Activated CD4-positive, alpha-beta T cell treated with anti-CD3 and anti-CD28 coated beads, Interleukin-2, amount 10 ng/mL, durations not matched to agents 7 days and 5 days (primary cell): ENCODE data around the gene C6. TPM values are rescaled to one million over a fixed set of nuclear protein-coding genes. Genes with fewer than 3 reads are reported as not detected.
"Not testable (repeated sequence)": the region's sequence is repeated elsewhere in the genome, so short reads cannot be mapped to it uniquely, and the experiment has no call there.

ENCODE experiments used
- CTCF ChIA-PET: fragments of 350-600 bp; sonication (Branson Sonifier 250); formaldehyde crosslinking; loops from one replicate; lab custom pipeline; 2021; ENCODE audit warnings: antibody characterized with exemption; lab: Charles Lee
- POLR2A ChIA-PET: fragments of 350-600 bp; sonication (Branson Sonifier 250); formaldehyde crosslinking; loops from one replicate; lab custom pipeline; 2021; ENCODE audit warnings: antibody characterized with exemption; lab: Charles Lee
- DNase-seq: peaks from one replicate; pipeline ENCODE4 v3.0.0-alpha.2; 2020
- H3K27ac Mint-ChIP-seq: one replicate; pipeline ENCODE4 v1.8.0; 2021; ENCODE audit warnings: mild to moderate bottlenecking, moderate library complexity, mixed read lengths
- H3K27me3 Mint-ChIP-seq: one replicate; pipeline ENCODE4 v1.8.0; 2021; ENCODE audit warnings: mixed read lengths
- H3K36me3 Mint-ChIP-seq: one replicate; pipeline ENCODE4 v1.8.0; 2021; ENCODE audit warnings: low read depth, mixed read lengths
- H3K4me1 Mint-ChIP-seq: one replicate; pipeline ENCODE4 v1.8.0; 2021; ENCODE audit warnings: mixed read lengths
- H3K4me3 Mint-ChIP-seq: one replicate; pipeline ENCODE4 v1.8.0; 2021; ENCODE audit warnings: mild to moderate bottlenecking, moderate library complexity, mixed read lengths
- H3K9me3 Mint-ChIP-seq: one replicate; pipeline ENCODE4 v1.8.0; 2021; ENCODE audit warnings: mixed read lengths
- total RNA-seq, 2 experiments: library from RNA; stranded (reverse); gene quantifications; one replicate each; pipeline ENCODE4 v1.2.3, GENCODE V29; 2021

C6 gene
- total RNA-seq, 2 experiments from 2014 or later = not detected

DNA sequence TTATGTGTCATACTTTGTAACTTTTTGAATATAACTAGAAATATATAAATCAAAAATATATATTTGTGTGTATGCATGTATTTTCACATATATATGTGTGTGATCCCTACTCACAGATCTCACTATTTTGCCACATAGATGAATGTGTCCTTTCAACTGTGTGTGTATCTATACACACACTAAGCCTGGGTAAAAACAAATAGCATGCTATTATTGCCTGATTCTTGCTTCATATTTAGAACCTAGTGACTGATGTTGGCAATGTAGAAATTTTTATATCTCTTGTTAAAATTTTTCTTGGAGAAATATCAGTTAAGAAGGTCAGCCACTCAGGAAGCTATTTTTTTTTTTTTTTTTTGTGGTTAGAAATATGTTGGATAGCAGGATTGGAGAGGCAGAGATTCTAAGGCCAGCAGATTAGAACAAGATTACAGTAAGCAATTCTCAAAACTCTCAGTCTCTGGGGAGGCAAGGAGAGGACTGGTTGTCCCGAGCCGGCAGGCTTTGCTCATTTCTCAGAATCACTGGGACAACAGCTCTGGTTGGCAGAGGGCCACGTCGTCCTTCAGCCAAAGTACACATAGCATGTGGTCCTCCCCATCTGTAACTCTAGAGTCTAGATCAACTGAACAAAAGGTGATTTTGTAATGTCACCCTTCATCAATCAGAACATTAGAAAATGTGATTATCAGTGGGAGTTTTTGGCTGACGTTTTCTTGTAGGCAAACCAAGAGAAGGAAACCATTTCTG is 19.7 kb downstream of the C6 start:
- H3K27me3 Mint-ChIP-seq = no peaks in the 10 kb centered on the region
- no peaks in the 10 kb centered on the region for H3K4me1 Mint-ChIP-seq
- no peaks in the 10 kb centered on the region for H3K9me3 Mint-ChIP-seq
- ChIA-PET POLR2A (no interaction called here), CTCF (interaction anchor here (0.6 kb wide), 1 partner anchor 115 kb away, joined by 4 read pairs; no protein-coding TSS in a partner anchor)
- no peak overlapping the region for H3K27ac Mint-ChIP-seq
- H3K36me3 Mint-ChIP-seq = no peaks in the 10 kb centered on the region
- H3K4me3 Mint-ChIP-seq = no peak overlapping the region
- no peak for DNase-seq

GRCh38 chr5:41191249-41191648 is 22.1 kb downstream of the C6 start:
- no peaks in the 10 kb centered on the region for H3K4me1 Mint-ChIP-seq
- ChIA-PET CTCF (no interaction called here), POLR2A (no interaction called here)
- H3K27ac Mint-ChIP-seq = no peak overlapping the region
- H3K27me3 Mint-ChIP-seq = no peaks in the 10 kb centered on the region
- no peaks in the 10 kb centered on the region for H3K9me3 Mint-ChIP-seq
- no peaks in the 10 kb centered on the region for H3K36me3 Mint-ChIP-seq
- no peak for DNase-seq
- no peak overlapping the region for H3K4me3 Mint-ChIP-seq

GRCh38 chr5:41186143-41186542 is 27.2 kb downstream of the C6 start:
- no peak for DNase-seq
- H3K4me3 Mint-ChIP-seq = no peak overlapping the region
- no peaks in the 10 kb centered on the region for H3K27me3 Mint-ChIP-seq
- no peak overlapping the region for H3K27ac Mint-ChIP-seq
- no peaks in the 10 kb centered on the region for H3K9me3 Mint-ChIP-seq
- no peaks in the 10 kb centered on the region for H3K36me3 Mint-ChIP-seq
- no peaks in the 10 kb centered on the region for H3K4me1 Mint-ChIP-seq
- ChIA-PET POLR2A (no interaction called here), CTCF (no interaction called here)

DNA sequence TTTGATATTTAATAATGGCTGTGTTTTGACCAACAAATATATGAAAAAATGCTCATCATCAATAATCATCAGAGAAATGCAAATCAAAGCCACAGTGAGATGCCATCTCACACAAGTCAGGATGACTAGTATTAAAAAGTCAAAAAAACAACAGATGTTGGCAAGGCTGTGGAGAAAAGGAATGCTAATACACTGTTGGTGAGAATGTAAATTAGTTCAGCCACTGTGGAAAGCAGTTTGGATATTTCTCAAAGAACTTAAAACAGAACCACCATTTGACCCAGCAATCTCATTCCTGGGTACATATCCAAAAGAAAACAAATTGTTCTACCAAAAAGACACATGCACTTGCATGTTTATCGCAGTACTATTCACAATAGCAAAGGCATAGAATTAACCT is 30.0 kb downstream of the C6 start:
- H3K27ac Mint-ChIP-seq, DNase-seq, H3K4me3 Mint-ChIP-seq, H3K4me1 Mint-ChIP-seq, H3K9me3 Mint-ChIP-seq, H3K36me3 Mint-ChIP-seq, CTCF ChIA-PET, H3K27me3 Mint-ChIP-seq, POLR2A ChIA-PET: not testable (repeated sequence)

DNA sequence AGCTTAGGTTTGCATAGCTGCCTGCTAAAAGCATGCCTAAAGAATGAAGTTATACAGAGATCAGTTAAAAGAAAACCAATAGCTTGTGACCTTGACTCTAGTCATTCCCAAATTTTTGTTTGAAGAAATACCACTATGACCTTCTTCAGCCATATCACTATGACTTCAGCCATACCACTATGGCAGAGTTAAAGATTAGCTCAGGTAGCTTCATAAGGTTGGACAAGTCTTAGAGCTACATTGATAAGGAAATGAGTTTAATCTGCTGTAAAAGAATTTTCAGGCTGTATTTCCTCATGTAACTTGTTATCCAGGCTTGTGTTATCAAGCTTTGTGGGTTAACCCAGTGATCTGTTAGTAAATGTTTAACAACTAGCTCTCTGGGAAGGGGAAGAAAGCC is 30.7 kb downstream of the C6 start:
- Mint-ChIP-seq H3K4me1 (no peaks in the 10 kb centered on the region), H3K27ac (no peak overlapping the region), H3K36me3 (no peaks in the 10 kb centered on the region), H3K9me3 (no peaks in the 10 kb centered on the region), H3K27me3 (no peaks in the 10 kb centered on the region), H3K4me3 (no peak overlapping the region)
- ChIA-PET POLR2A (no interaction called here), CTCF (no interaction called here)
- no peak for DNase-seq

GRCh38 chr5:41181691-41182564 is 31.4 kb downstream of the C6 start:
- H3K4me1 Mint-ChIP-seq = no peaks in the 10 kb centered on the region
- H3K36me3 Mint-ChIP-seq = no peaks in the 10 kb centered on the region
- H3K9me3 Mint-ChIP-seq = no peaks in the 10 kb centered on the region
- no peaks in the 10 kb centered on the region for H3K27me3 Mint-ChIP-seq
- H3K4me3 Mint-ChIP-seq = no peak overlapping the region
- CTCF ChIA-PET = no interaction called here
- DNase-seq = no peak
- H3K27ac Mint-ChIP-seq = no peak overlapping the region
- POLR2A ChIA-PET = no interaction called here

DNA sequence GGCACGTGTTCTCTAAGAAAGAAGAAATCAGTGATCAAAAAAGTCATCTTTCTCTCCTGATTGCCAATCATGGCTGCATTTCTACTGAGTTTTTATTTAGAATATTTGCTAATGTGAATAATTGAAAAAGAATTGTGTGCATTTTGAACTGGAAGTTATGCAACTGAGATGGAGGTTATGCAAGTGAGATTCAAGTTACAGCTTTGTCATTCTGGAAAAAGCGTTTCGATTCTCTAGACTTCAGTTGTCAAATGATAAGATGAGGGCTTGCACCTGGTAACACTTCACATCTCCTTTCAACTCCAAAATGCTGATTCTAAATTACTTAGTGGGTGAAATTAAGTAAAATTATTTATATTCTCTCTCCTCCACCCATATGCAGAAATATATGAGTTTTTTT is 36.4 kb downstream of the C6 start:
- ChIA-PET POLR2A (no interaction called here), CTCF (no interaction called here)
- Mint-ChIP-seq H3K4me1 (no peaks in the 10 kb centered on the region), H3K9me3 (no peaks in the 10 kb centered on the region), H3K36me3 (no peaks in the 10 kb centered on the region), H3K27me3 (no peaks in the 10 kb centered on the region), H3K27ac (no peak overlapping the region), H3K4me3 (no peak overlapping the region)
- DNase-seq = no peak

DNA sequence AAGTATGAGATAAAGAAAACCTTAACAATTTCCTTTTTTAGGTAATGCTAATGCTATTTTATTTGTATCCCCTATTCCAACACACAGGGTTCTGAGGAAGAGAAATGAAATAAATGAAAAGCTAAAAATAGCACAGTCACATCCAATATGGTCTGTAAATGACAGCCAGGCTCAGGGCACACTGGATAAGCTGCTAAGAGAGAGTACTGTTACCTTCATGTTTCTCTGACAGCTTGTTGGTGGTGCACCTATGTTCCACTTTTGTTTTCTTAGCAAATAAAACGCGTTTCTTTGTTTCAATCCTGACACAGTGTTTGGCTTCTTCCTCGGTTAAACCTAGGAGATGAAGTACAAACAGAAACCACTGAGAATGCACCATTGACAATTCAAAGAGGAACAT is 41.3 kb downstream of the C6 start:
- POLR2A ChIA-PET = no interaction called here
- no peak for DNase-seq
- Mint-ChIP-seq H3K27ac (no peak overlapping the region), H3K27me3 (no peaks in the 10 kb centered on the region), H3K4me3 (no peak overlapping the region), H3K4me1 (no peaks in the 10 kb centered on the region), H3K9me3 (no peaks in the 10 kb centered on the region), H3K36me3 (no peaks in the 10 kb centered on the region)
- CTCF ChIA-PET = no interaction called here

DNA sequence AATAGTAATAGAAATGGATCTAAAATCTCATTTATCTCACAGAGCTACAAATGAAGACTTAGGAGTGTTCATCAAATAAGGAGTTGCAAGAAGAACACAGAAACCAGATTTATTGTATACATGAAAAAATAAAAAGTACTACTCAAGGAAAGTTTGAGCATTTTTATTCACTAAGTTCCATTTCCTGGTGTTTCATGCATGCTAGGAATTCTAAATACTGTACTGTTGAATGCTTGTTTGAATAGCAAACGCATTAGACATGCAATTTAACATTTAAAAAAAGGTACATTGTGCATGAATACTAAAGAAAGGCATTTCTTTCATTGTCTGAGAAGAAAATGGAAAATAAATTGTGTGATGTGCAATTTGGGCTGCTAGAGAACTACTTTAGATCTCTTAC is 52.1 kb downstream of the C6 start:
- POLR2A ChIA-PET = no interaction called here
- Mint-ChIP-seq H3K36me3 (no peaks in the 10 kb centered on the region), H3K27me3 (no peaks in the 10 kb centered on the region), H3K9me3 (no peaks in the 10 kb centered on the region), H3K27ac (no peak overlapping the region), H3K4me3 (no peak overlapping the region), H3K4me1 (no peaks in the 10 kb centered on the region)
- no peak for DNase-seq
- CTCF ChIA-PET = no interaction called here

DNA sequence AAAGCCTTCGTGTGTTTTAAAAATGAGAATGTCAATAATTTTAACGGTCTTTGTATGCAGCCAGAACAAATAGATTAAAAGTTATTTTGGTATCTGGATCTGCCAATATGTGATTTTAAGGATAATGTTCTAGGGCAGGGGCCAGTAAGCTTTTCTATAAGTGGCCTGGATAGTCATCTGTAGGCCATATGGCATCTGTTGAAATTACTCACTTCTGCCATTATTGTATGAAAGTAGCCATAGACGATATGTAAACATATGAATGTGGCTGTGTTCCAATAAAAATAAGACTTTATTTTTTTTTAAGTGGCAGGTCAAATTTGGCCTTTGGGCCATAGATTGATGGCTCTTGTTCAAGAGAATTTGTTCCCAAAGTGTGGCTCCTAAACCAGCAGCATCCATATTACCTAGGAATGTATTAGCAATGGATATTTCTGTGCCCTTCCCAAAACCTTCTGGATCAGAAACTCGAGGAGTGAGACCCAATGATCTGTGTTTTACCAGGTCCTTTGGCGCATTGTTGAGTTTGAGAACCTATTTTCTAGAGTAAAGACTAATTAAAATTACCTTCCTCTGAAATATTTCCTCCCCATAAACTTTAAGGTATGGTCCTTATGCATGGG is 55.9 kb downstream of the C6 start:
- POLR2A ChIA-PET = no interaction called here

GRCh38 chr5:41156739-41157138 is 56.6 kb downstream of the C6 start:
- CTCF ChIA-PET = no interaction called here
- no peak overlapping the region for H3K27ac Mint-ChIP-seq
- no peaks in the 10 kb centered on the region for H3K4me1 Mint-ChIP-seq
- no peaks in the 10 kb centered on the region for H3K36me3 Mint-ChIP-seq
- DNase-seq = no peak
- H3K9me3 Mint-ChIP-seq = no peaks in the 10 kb centered on the region
- POLR2A ChIA-PET = no interaction called here
- no peaks in the 10 kb centered on the region for H3K27me3 Mint-ChIP-seq
- H3K4me3 Mint-ChIP-seq = no peak overlapping the region

More for the DNA sequence above, 55.9 kb downstream of the C6 start:
- Mint-ChIP-seq H3K27me3 (no peaks in the 10 kb centered on the region), H3K4me1 (no peaks in the 10 kb centered on the region), H3K36me3 (no peaks in the 10 kb centered on the region), H3K9me3 (no peaks in the 10 kb centered on the region), H3K4me3 (no peak overlapping the region), H3K27ac (no peak overlapping the region)
- CTCF ChIA-PET = no interaction called here
- no peak for DNase-seq

- Mint-ChIP-seq H3K27me3 (no peaks in the 10 kb centered on the region), H3K36me3 (no peaks in the 10 kb centered on the region), H3K4me1 (no peaks in the 10 kb centered on the region), H3K4me3 (no peak overlapping the region), H3K9me3 (no peaks in the 10 kb centered on the region), H3K27ac (no peak overlapping the region)
- DNase-seq = no peak
- CTCF ChIA-PET = no interaction called here
- POLR2A ChIA-PET = no interaction called here
These were observed 58.8 kb downstream of the C6 start for GRCh38 chr5:41154491-41154890.

DNA sequence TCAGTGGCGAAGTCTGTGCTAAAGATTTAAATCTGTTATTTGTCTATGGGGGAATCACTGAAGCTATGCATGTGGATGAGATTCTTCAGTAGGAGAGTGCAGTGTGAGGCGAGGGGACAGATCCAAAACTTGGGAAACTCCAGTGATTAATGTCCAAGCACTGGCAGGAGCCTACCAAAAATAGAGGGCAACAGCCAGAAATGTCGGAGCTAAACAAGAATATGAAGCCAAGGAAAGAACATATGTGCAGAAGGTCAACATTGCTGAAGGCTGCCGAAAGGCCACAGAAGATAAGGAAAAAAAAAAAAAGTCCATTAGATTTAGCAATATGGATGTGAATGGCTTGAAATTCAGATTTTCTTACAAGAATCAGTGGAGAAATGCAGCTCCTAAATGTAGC is 61.8 kb downstream of the C6 start:
- DNase-seq = no peak
- Mint-ChIP-seq H3K36me3 (no peaks in the 10 kb centered on the region), H3K4me1 (no peaks in the 10 kb centered on the region), H3K9me3 (no peaks in the 10 kb centered on the region), H3K27me3 (no peaks in the 10 kb centered on the region), H3K4me3 (no peak overlapping the region), H3K27ac (no peak overlapping the region)
- CTCF ChIA-PET = interaction anchor here (0.6 kb wide), 1 partner anchor 569 kb away, joined by 4 read pairs; no protein-coding TSS in a partner anchor
- POLR2A ChIA-PET = no interaction called here
